ENCODE data around the gene ACVR2A. TPM values are rescaled to one million over a fixed set of nuclear protein-coding genes. Genes with fewer than 3 reads are reported as not detected.

Gene ACVR2A
- 4.5 to 6.6 TPM (median 5.5 TPM) in 3 replicates for polyA plus RNA-seq
- 12.3 TPM for polyA plus RNA-seq (2011; ENCODE audit: low read depth)
- polyA plus RNA-seq (2011; cell fraction: cytosol; rRNA removed), result 1.6 and 2.9 TPM in 2 replicates
- polyA plus RNA-seq (2011; cell fraction: nucleus; rRNA removed), result 13.5 and 20.5 TPM in 2 replicates
- 3.7 and 9.1 TPM in 2 replicates for polyA plus RNA-seq (2012; ENCODE audit: low replicate concordance)
- polyA minus RNA-seq, result 4.4 to 15.9 TPM (median 14.0 TPM) in 3 replicates
- 6.3 TPM for polyA minus RNA-seq (2011; cell fraction: cytosol; rRNA and poly(A)+ RNA removed)
- polyA minus RNA-seq (2011; cell fraction: nucleus; rRNA and poly(A)+ RNA removed), result 12.7 and 33.2 TPM in 2 replicates

DNA sequence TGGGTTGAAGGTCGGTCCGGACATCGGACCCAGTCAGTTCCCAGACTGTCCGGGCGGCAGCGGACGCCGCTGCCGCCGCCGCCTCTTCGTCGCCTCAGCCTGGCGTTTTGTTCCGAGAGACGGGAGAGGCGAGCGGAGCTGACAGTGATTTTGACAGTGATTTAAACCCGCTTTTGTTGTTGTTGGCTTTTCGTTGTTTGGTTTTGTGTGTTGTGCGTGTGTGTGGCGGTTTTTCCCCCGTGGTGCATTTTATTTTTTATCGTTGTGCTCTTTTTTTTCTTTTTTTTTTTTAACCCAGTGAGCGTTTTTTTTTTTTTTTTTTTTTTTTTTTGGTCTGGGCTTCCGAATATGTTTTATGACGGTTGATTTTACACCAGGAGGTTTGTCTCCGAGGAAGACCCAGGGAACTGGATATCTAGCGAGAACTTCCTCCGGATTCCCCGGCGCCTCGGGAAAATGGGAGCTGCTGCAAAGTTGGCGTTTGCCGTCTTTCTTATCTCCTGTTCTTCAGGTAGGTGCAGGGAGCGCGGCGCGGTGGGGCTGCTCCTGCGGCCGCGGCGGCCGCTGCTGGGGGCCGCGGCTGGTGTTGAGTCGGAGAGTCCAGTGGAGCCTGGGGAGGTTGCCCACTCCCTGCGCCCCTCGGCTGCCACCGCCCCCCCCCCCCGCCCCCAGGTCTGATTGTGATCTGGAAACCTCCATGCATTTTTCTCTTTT lies at the start of gene ACVR2A:
TSS of gene ACVR2A (plus strand) at position 333 of the 714 bp plus-strand sequence. CDS start at position 457, 124 bp downstream.
- H3K79me2 ChIP-seq (ENCODE audit: control insufficient read depth, insufficient read depth, low read length), result peaks cover 41% of the 10 kb centered on the region
- FAIRE-seq (no peak), DNase-seq (ENCODE audit: low read depth, low spot score) (no peak)
- no peaks in the 10 kb centered on the region for H3K27me3 ChIP-seq (ENCODE audit: control insufficient read depth, extremely low read depth, insufficient read depth, low read length)
- peak within 1 kb of the TSS; percentile 90 for H3K9ac ChIP-seq (ENCODE audit: control insufficient read depth, extremely low read depth, insufficient read depth, low read length)
- peaks cover 6% of the 10 kb centered on the region for H3K4me1 ChIP-seq (ENCODE audit: control insufficient read depth, extremely low read depth, insufficient read depth, low read length)
- dilution Hi-C loops (cut with MboI; ENCODE audit: extremely low pct_ligation_motif_present, low sequenced_read_pairs), result no loop called here
- H3K36me3 ChIP-seq (ENCODE audit: control insufficient read depth in 2 of 2, extremely low read depth in 1 of 2, insufficient read depth in 2 of 2, low read length in 2 of 2), result no peaks in the 10 kb centered on the region
- no peaks in the 10 kb centered on the region for H3K9me3 ChIP-seq (ENCODE audit: control insufficient read depth, low read depth, low read length)
- H3K4me3 ChIP-seq (ENCODE audit: control insufficient read depth in 2 of 3, extremely low read depth in 1 of 3, insufficient read depth in 2 of 3, low read depth in 1 of 3, low read length in 3 of 3), result peak within 1 kb of the TSS; percentile 85 to 90 (median 86)
- TF ChIP-seq EZH2 (IDR thresholded peaks at IDR 0.05; ENCODE audit: low read length), result no peak
- TF ChIP-seq, protein P1, sequence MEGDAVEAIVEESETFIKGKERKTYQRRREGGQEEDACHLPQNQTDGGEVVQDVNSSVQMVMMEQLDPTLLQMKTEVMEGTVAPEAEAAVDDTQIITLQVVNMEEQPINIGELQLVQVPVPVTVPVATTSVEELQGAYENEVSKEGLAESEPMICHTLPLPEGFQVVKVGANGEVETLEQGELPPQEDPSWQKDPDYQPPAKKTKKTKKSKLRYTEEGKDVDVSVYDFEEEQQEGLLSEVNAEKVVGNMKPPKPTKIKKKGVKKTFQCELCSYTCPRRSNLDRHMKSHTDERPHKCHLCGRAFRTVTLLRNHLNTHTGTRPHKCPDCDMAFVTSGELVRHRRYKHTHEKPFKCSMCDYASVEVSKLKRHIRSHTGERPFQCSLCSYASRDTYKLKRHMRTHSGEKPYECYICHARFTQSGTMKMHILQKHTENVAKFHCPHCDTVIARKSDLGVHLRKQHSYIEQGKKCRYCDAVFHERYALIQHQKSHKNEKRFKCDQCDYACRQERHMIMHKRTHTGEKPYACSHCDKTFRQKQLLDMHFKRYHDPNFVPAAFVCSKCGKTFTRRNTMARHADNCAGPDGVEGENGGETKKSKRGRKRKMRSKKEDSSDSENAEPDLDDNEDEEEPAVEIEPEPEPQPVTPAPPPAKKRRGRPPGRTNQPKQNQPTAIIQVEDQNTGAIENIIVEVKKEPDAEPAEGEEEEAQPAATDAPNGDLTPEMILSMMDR (optimal IDR thresholded peaks at IDR 0.05 in 1 of 3, IDR thresholded peaks at IDR 0.05 in 1 of 3, conservative IDR thresholded peaks at IDR 0.05 in 1 of 3; ENCODE audit: extremely low read depth in 1 of 3, insufficient read depth in 2 of 3, low read length in 3 of 3), result no peak
- peaks cover 2% of the 10 kb centered on the region for H4K20me1 ChIP-seq (ENCODE audit: control insufficient read depth, extremely low read depth, insufficient read depth, low read length)
- peak within 1 kb of the TSS; percentile 92 for H2AFZ ChIP-seq (ENCODE audit: control insufficient read depth, low read length)
- peak within 1 kb of the TSS; percentile 90 for H3K4me2 ChIP-seq (ENCODE audit: control insufficient read depth, extremely low read depth, insufficient read depth, low read depth, low read length)
- H3K27ac ChIP-seq (ENCODE audit: control insufficient read depth, insufficient read depth, low read length), result peak within 1 kb of the TSS; percentile 83
- H3K9me1 ChIP-seq (ENCODE audit: control insufficient read depth, extremely low read depth, insufficient read depth, low read length), result no peaks in the 10 kb centered on the region

DNA sequence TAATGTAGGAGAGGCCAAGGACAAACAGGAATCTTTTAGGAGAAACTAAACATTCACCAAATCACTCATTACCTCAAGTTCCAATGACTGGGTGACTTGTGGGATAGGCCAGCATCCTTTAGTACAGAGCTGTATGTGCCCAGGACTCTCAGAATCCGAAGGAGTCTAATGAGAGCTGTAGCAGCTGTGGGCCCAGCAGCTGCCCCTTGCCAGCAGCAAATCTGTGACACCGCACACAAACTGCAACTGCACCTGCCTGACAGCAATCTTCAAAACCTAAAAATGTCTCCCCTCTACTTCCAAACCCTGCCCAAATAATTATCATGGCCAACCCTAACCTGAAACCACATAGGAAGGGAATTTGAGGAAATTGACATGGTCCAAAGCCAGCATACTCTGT lies 44.5 kb upstream of the ACVR2A start:
- Histone ChIP-seq H3K4me2 (ENCODE audit: control insufficient read depth, extremely low read depth, insufficient read depth, low read depth, low read length) (no peak overlapping the region), H3K36me3 (ENCODE audit: control insufficient read depth in 2 of 2, extremely low read depth in 1 of 2, insufficient read depth in 2 of 2, low read length in 2 of 2) (no peaks in the 10 kb centered on the region), H3K79me2 (ENCODE audit: control insufficient read depth, insufficient read depth, low read length) (no peaks in the 10 kb centered on the region), H3K4me3 (ENCODE audit: control insufficient read depth in 2 of 3, extremely low read depth in 1 of 3, insufficient read depth in 2 of 3, low read depth in 1 of 3, low read length in 3 of 3) (no peak overlapping the region), H3K9ac (ENCODE audit: control insufficient read depth, extremely low read depth, insufficient read depth, low read length) (no peak overlapping the region), H3K27me3 (ENCODE audit: control insufficient read depth, extremely low read depth, insufficient read depth, low read length) (no peaks in the 10 kb centered on the region), H4K20me1 (ENCODE audit: control insufficient read depth, extremely low read depth, insufficient read depth, low read length) (no peaks in the 10 kb centered on the region), H3K4me1 (ENCODE audit: control insufficient read depth, extremely low read depth, insufficient read depth, low read length) (no peaks in the 10 kb centered on the region), H3K27ac (ENCODE audit: control insufficient read depth, insufficient read depth, low read length) (no peak overlapping the region), H2AFZ (ENCODE audit: control insufficient read depth, low read length) (no peak overlapping the region), H3K9me3 (ENCODE audit: control insufficient read depth, low read depth, low read length) (no peaks in the 10 kb centered on the region), H3K9me1 (ENCODE audit: control insufficient read depth, extremely low read depth, insufficient read depth, low read length) (no peaks in the 10 kb centered on the region)
- no peak for TF ChIP-seq EZH2 (IDR thresholded peaks at IDR 0.05; ENCODE audit: low read length)
- TF ChIP-seq, protein P1 (optimal IDR thresholded peaks at IDR 0.05 in 1 of 3, IDR thresholded peaks at IDR 0.05 in 1 of 3, conservative IDR thresholded peaks at IDR 0.05 in 1 of 3; ENCODE audit: extremely low read depth in 1 of 3, insufficient read depth in 2 of 3, low read length in 3 of 3), result no peak
- FAIRE-seq, result no peak
- DNase-seq (ENCODE audit: low read depth, low spot score), result no peak
- dilution Hi-C loops (cut with MboI; ENCODE audit: extremely low pct_ligation_motif_present, low sequenced_read_pairs), result no loop called here
